PC-9 (cell line): ENCODE data around the gene PTPN11.

Experiments
- CTCF ChIP-seq: fragments of 200-600 bp; sonication (generic); conservative IDR thresholded peaks from 2 replicates; pipeline ENCODE4 v1.6.1; 2017; ENCODE audit warnings: mixed run types, antibody characterized with exemption, mild to moderate bottlenecking, moderate library complexity
- EZH2 ChIP-seq: fragments of 200-600 bp; sonication (generic); IDR thresholded peaks from 2 replicates; pipeline ENCODE4 v1.8.0; 2017; ENCODE audit warnings: antibody characterized with exemption, low read depth

GRCh38 chr12:112458751-112459150 lies 40.0 kb downstream of the PTPN11 start:
- TF ChIP-seq EZH2 (no peak), CTCF (no peak)
